Measurements from ENCODE around the gene EGFL7. TPM values are rescaled to one million over a fixed set of nuclear protein-coding genes. Genes with fewer than 3 reads are reported as not detected.
A peak's percentile ranks its signal among the peaks of the same experiment; 100 is the strongest.
"Not testable (repeated sequence)": the region's sequence is repeated elsewhere in the genome, so short reads cannot be mapped to it uniquely, and the experiment has no call there.

The EGFL7 gene
- total and polyA plus RNA-seq, 10 of the 15 experiments (the other 5 are each of a cell fraction or from before 2014, with no cell fraction given), result 0.06 to 0.46 (median 0.19) TPM; not detected in 5

- H3K36me3 ChIP-seq (ENCODE audit: control insufficient read depth in 2 of 2, insufficient read depth in 2 of 2, low read length in 1 of 2); H3K27ac ChIP-seq (ENCODE audit: control insufficient read depth, insufficient read depth); DNase-seq (ENCODE audit: low read depth, low spot score); in situ Hi-C loops (cut with MboI); intact Hi-C loops (cut with micrococcal nuclease; ENCODE audit: unreplicated experiment); RAD21 ChIA-PET (ENCODE audit: unreplicated experiment); BruUV-seq (replicated peaks); H2AFZ ChIP-seq (ENCODE audit: control insufficient read depth, low read depth, low read length); H4K20me1 ChIP-seq (ENCODE audit: control insufficient read depth, insufficient read depth); POLR2A ChIA-PET; CTCF ChIA-PET; FAIRE-seq; H3K4me3 ChIP-seq; H3K4me2 ChIP-seq (ENCODE audit: control insufficient read depth, insufficient read depth); H3K4me1 ChIP-seq (ENCODE audit: control insufficient read depth, insufficient read depth, low read length); H3K9me3 ChIP-seq (replicated peaks; ENCODE audit: control insufficient read depth, insufficient read depth, low read length); H3K9ac ChIP-seq (ENCODE audit: control insufficient read depth, insufficient read depth, low read length); SMC1A ChIA-PET (ENCODE audit: uncharacterized antibody, unreplicated experiment); ATAC-seq; H3K27me3 ChIP-seq (replicated peaks in 1 of 2; ENCODE audit: control insufficient read depth in 2 of 2, insufficient read depth in 2 of 2, low read length in 1 of 2); H3K79me2 ChIP-seq (ENCODE audit: control insufficient read depth, insufficient read depth, low read length): not testable (repeated sequence)
- 42% methylated on average over 3 of the region's 4 CpGs for WGBS (ENCODE audit: insufficient coverage, insufficient replicate concordance, low lambda C conversion rate, missing lambda C conversion rate)
These were observed 48.5 kb downstream of the EGFL7 start for GRCh38 chr9:136711219-136711648.

- RAD21 ChIA-PET (ENCODE audit: unreplicated experiment), result no interaction called here
- CTCF ChIA-PET, result no interaction called here
- H4K20me1 ChIP-seq (ENCODE audit: control insufficient read depth, insufficient read depth), result no peaks in the 10 kb centered on the region
- POLR2A ChIA-PET, result no interaction called here
- peaks cover 2 to 7% of the 10 kb centered on the region in 2 experiments for H3K27me3 ChIP-seq (replicated peaks in 1 of 2; ENCODE audit: control insufficient read depth in 2 of 2, insufficient read depth in 2 of 2, low read length in 1 of 2)
- TF ChIP-seq IRF5 (IDR thresholded peaks at IDR 0.05; ENCODE audit: borderline replicate concordance), result no peak
- no peak for TF ChIP-seq CBFB (IDR thresholded peaks at IDR 0.05; ENCODE audit: low read depth)
- no peak for TF ChIP-seq REST (IDR thresholded peaks at IDR 0.05; ENCODE audit: low read depth, low read length)
- no peak for TF ChIP-seq SREBF1 (IDR thresholded peaks at IDR 0.05; ENCODE audit: low read length)
- TF ChIP-seq MXI1 (IDR thresholded peaks at IDR 0.05; ENCODE audit: low read depth, low read length), result no peak
- TF ChIP-seq STAT1 (conservative IDR thresholded peaks at IDR 0.05), result no peak
- TF ChIP-seq NR2C2 (IDR thresholded peaks at IDR 0.05; ENCODE audit: borderline replicate concordance, control insufficient read depth, insufficient read length, low read depth), result no peak
- no peaks in the 10 kb centered on the region for H3K4me1 ChIP-seq (ENCODE audit: control insufficient read depth, insufficient read depth, low read length)
- 0 out of 2 replicates have a peak within 1 kb of the TSS, but pooled peaks have one; percentile 9 for H3K4me2 ChIP-seq (ENCODE audit: control insufficient read depth, insufficient read depth)
- DNase-seq (ENCODE audit: low read depth, low spot score) (no peak), ATAC-seq (no peak), FAIRE-seq (no peak)
- no peak within 1 kb of the TSS for H3K9ac ChIP-seq (ENCODE audit: control insufficient read depth, insufficient read depth, low read length)
- no peaks in the 10 kb centered on the region for H3K36me3 ChIP-seq (ENCODE audit: control insufficient read depth in 2 of 2, insufficient read depth in 2 of 2, low read length in 1 of 2)
- H3K4me3 ChIP-seq, result no peak within 1 kb of the TSS
- in situ Hi-C loops (cut with MboI), result no loop called here
- H3K79me2 ChIP-seq (ENCODE audit: control insufficient read depth, insufficient read depth, low read length), result no peaks in the 10 kb centered on the region
- no TSS peak for BruUV-seq (replicated peaks)
- intact Hi-C loops (cut with micrococcal nuclease; ENCODE audit: unreplicated experiment), result no loop called here
- H3K9me3 ChIP-seq (replicated peaks; ENCODE audit: control insufficient read depth, insufficient read depth, low read length), result no peaks in the 10 kb centered on the region
- SMC1A ChIA-PET (ENCODE audit: uncharacterized antibody, unreplicated experiment), result no interaction called here
- 21% methylated on average over 44 of the region's 119 CpGs for WGBS (ENCODE audit: insufficient coverage, insufficient replicate concordance, low lambda C conversion rate, missing lambda C conversion rate)
- H3K27ac ChIP-seq (ENCODE audit: control insufficient read depth, insufficient read depth), result no peak within 1 kb of the TSS
- no peak within 1 kb of the TSS for H2AFZ ChIP-seq (ENCODE audit: control insufficient read depth, low read depth, low read length)
These were observed 49.3 kb downstream of the EGFL7 start, which contains the start of gene DIPK1B for GRCh38 chr9:136711751-136712689. DIPK1B (plus strand) TSS chr9:136712572; CDS start chr9:136712666, 94 bp downstream.

Measured in GM12878 (cell line).